Activated gamma-delta T cell treated with anti-CD3 and anti-CD28 coated beads, Interleukin-2, amount 50 U/mL, for 16 hours (primary cell): ENCODE results near the gene MCOLN1.
"Not testable (repeated sequence)": the region's sequence is repeated elsewhere in the genome, so short reads cannot be mapped to it uniquely, and the experiment has no call there.

Experiments used
- DNase-seq: peaks from one replicate; pipeline ENCODE4 v3.0.0-alpha.2; 2020; ENCODE audit warnings: low read depth

MCOLN1 gene

DNA sequence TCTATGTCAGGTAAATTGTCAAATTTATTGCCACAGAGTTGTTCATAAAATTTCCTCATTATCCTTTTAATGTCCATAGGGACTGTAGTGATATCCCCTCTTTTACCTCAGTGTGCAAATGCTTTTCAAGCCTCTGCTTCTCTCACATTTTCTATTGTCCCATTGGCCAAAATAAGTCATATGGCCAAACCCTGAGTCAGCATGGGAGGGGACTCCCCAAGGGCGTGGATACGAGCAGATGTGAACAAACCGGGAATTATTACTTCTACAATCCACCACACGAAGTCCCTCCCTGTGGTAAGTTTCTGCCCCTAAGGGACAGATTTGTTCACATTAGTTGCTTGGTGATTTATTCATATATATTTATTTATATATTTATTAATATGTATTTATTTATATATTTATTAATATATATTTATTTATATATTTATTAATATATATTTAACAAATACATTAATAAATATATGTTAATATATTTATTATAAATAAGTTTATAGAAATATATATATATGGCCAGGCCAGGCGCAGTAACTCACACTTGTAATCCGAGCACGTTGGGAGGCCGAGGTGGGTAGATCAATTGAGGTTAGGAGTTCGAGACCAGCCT lies 53.1 kb downstream of the MCOLN1 start:
- DNase-seq = no peak

- not testable (repeated sequence) for DNase-seq
Measured at GRCh38 chr19:7577422-7577821, 55.0 kb downstream of the MCOLN1 start.

DNA sequence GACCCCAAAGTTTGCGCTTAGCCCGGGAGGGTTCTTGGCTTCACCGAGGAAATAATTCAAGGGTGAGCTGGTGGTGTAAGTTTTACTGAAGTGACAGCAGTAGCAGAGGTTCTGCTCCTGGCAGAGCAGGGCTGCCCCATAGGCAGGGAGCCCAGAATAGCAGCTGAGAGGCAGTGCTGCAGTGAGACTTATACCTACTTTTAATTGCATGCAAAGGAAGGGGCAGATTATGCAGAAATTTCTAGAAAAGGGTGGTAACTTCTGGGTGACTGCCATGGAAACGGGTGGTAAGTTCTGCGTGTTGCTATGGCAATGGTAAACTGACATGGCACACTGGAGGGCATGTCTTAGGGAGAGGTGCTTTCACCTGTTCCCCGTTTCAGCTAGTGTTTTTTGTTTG lies 55.7 kb downstream of the MCOLN1 start:
- DNase-seq = no peak

- DNase-seq = no peak
Measured at GRCh38 chr19:7579182-7579581, 56.8 kb downstream of the MCOLN1 start.

DNA sequence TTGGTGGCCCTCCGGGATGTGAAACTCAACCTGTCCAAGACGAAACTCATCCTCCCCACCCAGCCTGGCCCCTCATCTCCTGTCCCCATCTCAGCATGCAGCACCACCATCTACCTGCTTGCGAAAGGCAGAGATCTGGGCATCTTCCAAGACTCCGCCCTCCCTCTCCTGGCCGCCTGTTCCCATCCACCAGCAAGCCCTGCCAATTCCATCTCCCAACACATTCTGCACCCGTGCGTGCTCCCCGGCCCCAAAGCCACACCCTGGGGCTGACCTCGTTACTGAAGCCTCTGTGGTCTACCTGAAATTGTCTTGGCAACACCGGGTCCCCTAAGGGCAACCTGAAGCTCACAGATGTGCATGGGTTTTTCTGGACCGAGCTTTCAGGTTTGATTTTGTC lies 60.0 kb downstream of the MCOLN1 start:
- DNase-seq = no peak
